Activated naive CD8-positive, alpha-beta T cell treated with anti-CD3 and anti-CD28 coated beads, Interleukin-2, amount 50 U/mL, for 16 hours (primary cell): ENCODE measurements around the gene OSBPL5.
"Not testable (repeated sequence)": the region's sequence is repeated elsewhere in the genome, so short reads cannot be mapped to it uniquely, and the experiment has no call there.

Experiments
- DNase-seq: peaks from one replicate; pipeline ENCODE4 v3.0.0-alpha.2; 2020; ENCODE audit warnings: low read depth, low spot score

OSBPL5 gene

GRCh38 chr11:3181725-3182461, 16.8 kb upstream of the OSBPL5 start:
- DNase-seq, result no peak

- no peak for DNase-seq
These were observed 15.8 kb upstream of the OSBPL5 start for GRCh38 chr11:3180869-3181268.

GRCh38 chr11:3178349-3178748, 13.2 kb upstream of the OSBPL5 start:
- DNase-seq, result no peak

- DNase-seq, result no peak
These were observed 12.8 kb upstream of the OSBPL5 start for GRCh38 chr11:3177931-3178330.

GRCh38 chr11:3176487-3176886, 11.4 kb upstream of the OSBPL5 start:
- DNase-seq, result no peak

- DNase-seq, result no peak
These were observed 10.1 kb upstream of the OSBPL5 start for GRCh38 chr11:3175194-3175593.

- no peak for DNase-seq
These were observed 9.3 kb upstream of the OSBPL5 start for GRCh38 chr11:3174387-3174786.

GRCh38 chr11:3173795-3174194, 8.7 kb upstream of the OSBPL5 start:
- DNase-seq, result no peak

GRCh38 chr11:3171931-3172560, 6.9 kb upstream of the OSBPL5 start:
- no peak for DNase-seq

GRCh38 chr11:3170756-3171650, 5.9 kb upstream of the OSBPL5 start:
- DNase-seq, result no peak

GRCh38 chr11:3170044-3170755, 5.1 kb upstream of the OSBPL5 start:
- DNase-seq, result no peak

GRCh38 chr11:3169255-3170043, 4.3 kb upstream of the OSBPL5 start:
- DNase-seq, result no peak

- not testable (repeated sequence) for DNase-seq
These were observed 3.7 kb upstream of the OSBPL5 start for GRCh38 chr11:3168742-3169254.

GRCh38 chr11:3167143-3168119, 2.3 kb upstream of the OSBPL5 start:
- no peak for DNase-seq

GRCh38 chr11:3166268-3167142, 1.4 kb upstream of the OSBPL5 start:
- no peak for DNase-seq

GRCh38 chr11:3165916-3166267, 782 bp upstream of the OSBPL5 start:
- DNase-seq, result no peak

GRCh38 chr11:3164552-3165151, 458 bp downstream of the OSBPL5 start:
- no peak for DNase-seq

- DNase-seq, result no peak
These were observed 965 bp downstream of the OSBPL5 start for GRCh38 chr11:3164138-3164551.
